ENCODE data around the gene DNAJB4.
"Not testable (repeated sequence)": the region's sequence is repeated elsewhere in the genome, so short reads cannot be mapped to it uniquely, and the experiment has no call there.

Gene DNAJB4

DNA sequence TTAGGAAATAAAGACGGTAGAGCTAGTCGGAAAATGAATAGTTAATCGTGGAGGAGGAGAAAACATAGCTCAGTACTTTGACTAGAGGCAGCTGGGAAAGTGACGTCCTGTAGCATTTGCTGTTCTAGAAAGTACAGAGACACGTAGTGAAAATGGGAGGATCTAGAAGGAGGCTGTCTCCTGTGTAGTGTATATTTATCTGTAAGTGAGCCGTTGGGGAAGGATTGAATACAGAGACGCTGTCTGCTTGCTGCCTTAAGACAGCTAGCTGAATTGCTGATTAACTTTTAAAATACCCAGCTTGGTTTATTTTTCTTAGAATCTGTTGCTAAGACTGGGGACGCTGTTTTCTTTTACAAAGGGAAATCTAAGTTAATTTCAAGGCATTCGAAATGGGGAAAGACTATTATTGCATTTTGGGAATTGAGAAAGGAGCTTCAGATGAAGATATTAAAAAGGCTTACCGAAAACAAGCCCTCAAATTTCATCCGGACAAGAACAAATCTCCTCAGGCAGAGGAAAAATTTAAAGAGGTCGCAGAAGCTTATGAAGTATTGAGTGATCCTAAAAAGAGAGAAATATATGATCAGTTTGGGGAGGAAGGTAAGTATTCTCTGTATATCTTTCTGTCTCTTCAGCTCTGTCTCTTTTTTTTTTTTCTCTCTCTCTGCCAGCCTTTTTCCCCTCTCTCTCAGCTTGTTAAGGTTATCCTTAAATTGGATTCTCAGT, at the start of gene DNAJB4:
Gene DNAJB4 (plus strand): TSS at position 221 of the 729 bp plus-strand sequence. CDS start 172 bp downstream, at position 393.
- no peak for DNase-seq

DNA sequence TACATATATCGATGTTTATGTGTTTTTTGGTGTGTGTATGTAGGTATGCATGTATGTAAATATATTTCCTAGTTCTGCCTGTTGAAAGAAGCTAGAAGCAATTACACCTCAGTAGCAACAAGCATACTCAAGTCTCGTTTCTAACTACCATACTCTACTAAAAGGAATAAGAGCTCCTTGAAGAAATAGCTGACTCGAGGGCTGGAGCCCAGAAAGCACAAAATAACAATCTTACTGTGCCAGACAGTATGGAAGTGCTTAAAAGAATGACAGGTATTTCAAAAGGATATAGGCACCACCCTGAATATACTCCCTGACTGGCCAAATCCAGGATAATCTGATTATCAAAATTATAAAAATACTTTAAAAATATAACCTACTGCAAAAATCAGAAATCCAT, 49.0 kb upstream of the DNAJB4 start:
- DNase-seq = no peak

DNA sequence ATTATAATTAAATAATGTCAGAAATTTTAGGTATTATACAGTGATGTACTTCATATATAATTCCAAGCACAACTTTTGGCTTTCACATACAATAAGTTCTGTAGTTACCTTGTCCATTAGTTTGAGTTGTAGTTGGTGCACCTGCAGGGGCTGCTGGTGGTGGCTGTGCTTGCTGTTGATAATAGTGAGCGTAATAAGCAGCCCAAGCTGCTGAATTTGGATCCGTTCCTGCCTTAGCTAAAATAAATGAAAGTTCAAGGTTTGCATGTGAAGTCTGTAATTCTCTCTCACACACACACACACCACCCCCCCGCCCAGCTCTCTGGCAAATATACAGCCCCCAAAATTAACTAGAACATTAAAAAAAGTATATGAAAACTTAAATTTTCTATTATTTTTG, 48.3 kb upstream of the DNAJB4 start:
- DNase-seq = no peak

DNA sequence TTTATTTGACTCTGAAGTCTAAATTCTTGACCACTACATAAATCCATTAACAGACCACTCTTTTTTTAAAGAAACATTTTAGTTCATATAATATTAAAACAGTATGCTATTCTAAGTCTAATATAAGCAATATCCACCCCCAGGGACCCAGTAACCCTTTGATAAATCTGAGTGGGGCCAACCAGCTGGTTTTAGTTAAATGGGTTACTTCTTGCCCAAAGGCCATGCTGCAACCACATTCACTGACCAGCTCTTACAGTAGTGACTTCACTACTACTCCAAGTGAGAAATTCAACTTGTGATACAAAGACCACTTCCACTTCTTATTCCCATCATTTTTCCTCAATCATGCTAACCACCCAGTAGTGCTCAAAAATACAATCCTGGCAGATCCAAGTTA, 46.3 kb upstream of the DNAJB4 start:
- no peak for DNase-seq

DNA sequence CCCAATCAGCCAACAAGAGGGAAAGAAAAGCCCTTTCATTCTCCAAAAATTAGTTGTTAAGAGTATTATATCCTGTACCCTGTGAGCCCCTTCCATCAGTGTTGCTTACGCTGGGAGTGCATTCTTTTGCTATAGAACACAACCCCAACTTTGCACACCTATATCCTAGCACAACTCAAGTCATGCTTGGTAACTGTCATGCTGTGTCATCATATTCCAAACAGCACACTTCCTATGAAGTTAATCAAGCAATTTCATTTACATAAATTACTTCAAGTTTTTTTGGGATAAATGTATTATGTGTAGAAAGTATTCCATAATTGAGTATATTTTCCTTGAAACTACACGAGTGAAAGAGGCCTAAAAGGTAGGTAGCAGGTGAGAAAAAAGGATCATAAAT, 45.9 kb upstream of the DNAJB4 start:
- DNase-seq = no peak

DNA sequence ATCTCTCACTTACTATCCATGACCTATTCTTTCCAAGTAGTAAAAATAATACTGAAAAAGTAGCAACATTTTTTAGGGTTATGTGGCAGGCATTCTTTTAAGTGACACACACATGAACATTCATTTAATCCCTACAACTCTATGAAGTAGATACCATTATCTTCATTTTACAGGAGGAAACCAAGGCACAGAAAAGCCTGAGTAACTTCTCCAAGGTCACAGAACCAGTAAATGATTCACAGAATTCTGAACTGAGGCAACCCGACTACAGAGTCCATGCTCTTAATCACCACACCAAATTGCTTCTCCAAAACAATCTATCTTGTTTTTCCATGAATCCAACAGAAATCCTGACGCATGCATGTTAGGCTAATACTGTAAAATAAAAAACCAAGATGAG, 43.3 kb upstream of the DNAJB4 start:
- DNase-seq = no peak

DNA sequence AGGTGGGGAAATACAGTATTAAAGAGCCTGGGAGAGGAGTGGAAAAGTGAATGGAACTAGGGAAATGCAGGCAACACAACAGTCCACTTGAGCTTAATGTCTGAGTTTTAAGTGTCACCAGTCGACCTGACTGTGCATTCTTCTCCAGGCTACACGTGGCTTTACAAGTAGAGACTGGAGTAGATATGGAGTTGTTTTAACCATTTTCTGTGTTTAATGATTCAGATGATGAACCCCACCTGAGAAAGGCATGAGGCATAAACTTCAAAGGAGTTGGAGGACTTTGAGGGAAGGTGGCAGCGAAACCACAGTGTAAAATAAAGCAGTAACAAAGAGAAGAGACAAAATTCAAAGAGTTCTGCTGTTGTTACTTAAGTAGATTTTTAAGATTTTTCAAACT, 38.4 kb upstream of the DNAJB4 start:
- no peak for DNase-seq

DNA sequence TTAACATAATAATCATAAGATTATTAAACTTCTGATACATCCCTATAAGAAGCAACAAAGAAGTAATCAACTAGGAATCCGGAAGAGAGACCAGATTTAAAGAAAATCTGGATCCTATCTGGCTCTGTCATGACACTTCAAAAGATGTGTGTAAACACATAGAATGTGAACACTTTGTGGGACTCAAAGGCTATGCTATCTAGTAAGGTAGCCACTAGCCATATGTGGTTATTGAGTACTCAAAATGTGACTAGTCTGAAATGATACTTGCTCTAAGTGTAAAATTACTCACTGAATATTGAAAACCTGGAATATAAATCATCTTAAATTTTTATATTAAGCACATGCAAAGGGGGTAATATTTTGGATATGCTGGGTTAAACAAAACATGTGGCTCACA, 34.5 kb upstream of the DNAJB4 start:
- DNase-seq = no peak

DNA sequence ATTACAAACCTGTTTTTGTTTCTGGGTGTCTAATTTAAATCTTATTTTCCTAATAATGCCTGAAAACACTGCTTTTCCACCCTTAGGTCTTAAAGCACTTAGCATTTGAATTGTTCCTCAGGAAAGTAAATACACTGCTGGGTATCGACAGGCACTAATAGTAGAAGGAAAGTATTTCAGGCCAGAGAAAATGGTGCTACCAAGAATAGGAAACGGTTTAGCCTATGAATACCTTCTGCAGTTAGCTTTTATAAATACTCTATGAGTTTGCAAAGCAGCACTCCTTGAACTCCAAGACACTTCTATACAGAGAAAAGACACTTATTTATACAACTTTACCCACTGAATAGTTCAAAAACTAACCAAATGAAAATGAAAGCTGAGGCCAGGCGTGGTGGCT, 32.7 kb upstream of the DNAJB4 start:
- no peak for DNase-seq

DNA sequence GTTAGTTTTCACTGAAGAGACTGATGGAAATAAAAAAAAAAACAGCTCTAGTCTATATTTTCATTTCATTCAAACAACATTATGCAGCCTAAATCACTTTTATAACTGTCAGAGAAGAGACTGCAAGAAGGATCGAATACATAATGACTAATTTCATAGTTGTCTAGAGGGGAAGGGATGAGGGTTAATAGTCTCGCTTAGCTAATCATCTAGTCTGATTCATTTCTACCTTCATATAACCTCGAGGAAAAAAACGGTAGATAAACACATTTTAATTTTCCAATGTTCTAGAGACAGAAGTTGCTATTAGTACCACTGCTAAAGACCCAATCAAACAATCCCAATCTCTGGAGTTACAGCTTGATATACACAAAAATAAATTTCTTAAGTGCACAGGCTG, 29.4 kb upstream of the DNAJB4 start:
- no peak for DNase-seq

DNA sequence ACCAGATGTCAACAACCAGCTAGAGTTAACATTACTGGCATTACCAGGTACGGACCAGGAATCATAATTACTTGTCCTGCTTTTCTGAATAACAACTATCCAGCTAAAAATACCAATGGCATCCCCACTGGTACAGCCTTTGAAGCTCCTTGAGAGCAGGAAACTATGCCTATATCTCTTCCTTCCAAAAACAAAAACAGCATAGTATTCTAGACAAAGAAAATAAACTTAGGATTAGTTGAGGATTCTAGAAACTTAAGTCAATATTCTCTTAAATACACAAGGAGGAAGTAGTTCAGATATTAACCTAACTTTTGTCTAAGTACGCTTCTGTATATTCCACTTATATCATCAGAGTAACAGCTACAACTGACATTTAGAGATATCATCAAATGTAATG, 28.8 kb upstream of the DNAJB4 start:
- no peak for DNase-seq

DNA sequence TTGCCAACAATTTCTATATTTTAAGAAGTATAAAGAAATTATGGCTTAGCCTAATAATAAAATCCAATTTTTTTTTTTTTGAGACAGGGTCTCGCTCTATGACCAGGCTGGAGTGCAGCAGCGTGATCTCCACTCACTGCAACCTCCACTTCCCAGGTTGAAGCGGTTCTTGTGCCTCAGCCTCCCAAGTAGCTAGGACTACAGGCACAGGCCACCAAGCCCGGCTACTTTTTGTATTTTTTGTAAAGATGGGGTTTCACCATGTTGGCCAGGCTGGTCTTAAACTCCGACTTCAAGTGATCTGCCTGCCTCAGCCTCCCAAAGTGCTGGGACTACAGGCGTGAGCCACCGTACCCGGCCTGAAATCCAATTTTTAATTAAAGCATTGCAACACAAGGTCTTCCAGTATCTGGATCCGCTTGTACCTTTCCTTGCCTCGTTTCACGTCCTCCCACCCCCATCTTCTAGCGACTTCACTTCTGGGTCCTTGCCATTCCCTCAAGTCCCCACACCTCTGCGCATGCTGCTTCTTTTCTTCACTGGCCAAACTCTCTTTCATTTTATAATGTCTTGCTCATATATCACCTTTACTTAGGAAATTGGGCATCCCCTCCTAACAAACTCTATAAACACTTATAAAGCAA, 28.2 kb upstream of the DNAJB4 start:
- DNase-seq = no peak

DNA sequence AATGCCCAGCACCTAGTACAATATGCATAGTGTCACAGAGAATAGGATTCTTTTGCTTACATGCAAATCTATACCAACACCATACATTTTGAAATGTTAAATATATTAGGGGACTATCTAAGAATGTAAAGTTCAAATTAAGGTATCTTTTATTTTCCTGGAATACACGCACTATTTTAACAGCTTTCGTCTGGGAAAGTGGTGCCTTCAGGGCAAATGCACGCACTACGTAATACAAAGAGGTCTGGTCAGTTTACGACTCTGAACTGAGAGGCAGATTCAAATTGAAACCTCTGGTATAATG, 26.8 kb upstream of the DNAJB4 start:
- DNase-seq = no peak

DNA sequence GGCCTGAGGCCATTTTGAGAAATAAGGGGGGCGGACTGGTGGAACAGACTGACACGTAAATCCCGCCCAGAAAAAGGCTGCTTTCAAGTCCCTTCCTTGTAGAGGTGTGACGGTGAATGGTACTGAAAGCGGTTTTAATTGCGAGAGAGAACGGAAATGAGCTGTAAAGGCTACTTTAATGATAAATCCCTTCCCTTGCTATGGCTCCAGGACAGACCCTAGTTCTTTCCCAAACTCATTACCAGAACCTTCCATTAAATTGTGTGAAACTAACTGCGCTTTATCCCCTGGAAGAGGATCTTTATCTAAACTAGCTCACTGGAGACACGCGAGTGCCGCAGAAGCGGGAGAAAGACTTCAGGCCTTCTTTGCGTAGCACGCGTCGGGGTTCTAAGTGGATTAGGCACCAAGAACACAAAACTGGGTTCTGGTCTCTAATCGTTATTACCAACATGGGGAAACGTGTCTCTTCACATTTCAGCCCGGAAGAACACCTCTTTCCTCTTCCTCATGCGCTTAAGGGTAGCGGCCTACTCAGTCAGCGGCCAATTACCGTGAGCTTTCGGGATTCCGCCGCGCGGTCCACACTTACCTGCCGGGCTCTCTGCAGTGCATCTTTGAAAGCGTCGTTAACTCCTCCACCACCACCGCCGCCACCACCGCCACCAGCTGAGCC, 26.3 kb upstream of the DNAJB4 start:
- no peak for DNase-seq

DNA sequence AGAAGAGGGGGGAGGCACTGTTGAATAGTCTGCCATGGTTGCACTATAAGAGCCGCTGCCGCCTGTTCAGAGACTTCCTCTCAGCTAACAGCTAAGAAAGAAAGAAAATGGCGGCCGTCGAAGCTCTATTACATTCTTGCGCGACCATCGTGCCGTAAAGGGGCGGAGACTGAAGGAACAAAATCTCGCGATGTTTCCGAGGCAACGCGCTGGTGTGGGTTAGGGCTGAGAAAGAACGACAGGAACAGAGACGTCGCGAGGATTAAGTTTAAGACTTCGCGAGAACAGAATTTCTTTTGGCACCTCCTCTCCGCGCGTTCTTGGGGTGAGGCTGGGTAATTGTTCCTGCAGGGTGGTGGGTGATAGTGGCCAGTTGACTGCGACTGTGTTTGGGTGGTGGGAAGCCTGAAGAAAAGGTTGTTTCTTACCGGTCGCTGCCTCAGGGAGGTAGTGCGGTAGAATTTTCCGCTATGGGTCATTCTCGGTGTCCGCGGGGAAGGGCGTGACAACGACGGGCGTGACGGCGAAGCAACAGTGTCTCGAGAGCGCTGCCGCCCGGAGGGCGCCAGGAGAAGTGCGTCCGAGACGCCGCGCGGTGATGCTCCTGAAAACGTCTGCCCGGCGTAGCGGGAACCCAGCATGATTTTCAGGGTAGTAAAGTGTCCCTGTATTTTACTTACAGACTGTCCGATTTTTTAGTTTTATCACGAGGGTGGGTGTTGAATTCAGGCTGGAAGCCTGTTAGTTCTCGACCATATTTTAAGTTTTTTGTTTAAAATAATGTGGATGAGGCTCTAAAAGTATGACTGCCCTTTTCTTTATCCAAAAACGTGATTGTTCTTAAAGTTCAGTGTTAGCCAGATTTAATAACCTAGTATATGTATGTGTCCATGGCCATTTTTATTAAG, 25.5 kb upstream of the DNAJB4 start, which contains the start of gene FUBP1:
Gene FUBP1 (minus strand): TSS at position 104 of the 908 bp plus-strand sequence. CDS start 68 bp downstream, at position 36.
- no peak for DNase-seq

DNA sequence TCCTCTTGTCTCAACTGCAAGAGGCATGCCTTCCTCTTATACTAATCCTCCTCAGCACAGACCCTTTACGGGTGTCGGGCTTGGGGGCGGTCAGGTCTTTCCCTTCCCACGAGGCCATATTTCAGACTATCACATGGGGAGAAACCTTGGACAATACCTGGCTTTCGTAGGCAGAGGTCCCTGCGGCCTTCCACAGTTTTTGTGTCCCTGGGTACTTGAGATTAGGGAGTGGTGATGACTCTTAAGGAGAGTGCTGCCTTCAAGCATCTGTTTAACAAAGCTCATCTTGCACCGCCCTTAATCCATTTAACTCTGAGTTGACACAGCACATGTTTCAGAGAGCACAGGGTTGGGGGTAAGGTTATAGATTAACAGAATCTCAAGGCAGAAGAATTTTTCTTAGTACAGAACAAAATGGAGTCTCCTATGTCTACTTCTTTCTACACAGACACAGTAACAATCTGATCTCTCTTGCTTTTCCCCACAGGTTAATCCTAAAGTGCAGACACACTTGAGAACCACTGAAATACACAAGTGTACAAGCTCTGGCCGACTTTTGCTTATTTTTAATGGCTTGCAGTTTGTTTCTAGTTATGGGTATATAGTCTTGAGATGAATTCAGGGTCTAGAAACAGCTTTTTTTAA, 21.3 kb upstream of the DNAJB4 start:
- DNase-seq = not testable (repeated sequence)

DNA sequence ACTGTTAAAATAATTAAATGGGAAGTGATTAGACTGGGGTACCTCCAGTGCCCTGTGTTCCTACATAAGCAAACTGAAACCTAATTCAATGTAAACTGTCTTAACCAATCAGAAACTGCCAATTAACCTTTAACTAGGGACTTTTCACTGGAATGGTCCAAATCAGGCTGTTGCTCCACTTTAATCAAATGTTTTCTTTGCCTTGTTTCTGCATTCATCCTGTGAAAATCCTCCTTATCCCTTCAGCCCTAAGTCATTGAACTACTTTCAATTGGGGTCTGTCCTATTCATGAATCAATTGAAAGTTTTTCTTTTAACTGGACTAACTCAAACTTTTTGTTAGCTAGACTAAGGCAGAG, 20.8 kb upstream of the DNAJB4 start:
- DNase-seq = no peak

DNA sequence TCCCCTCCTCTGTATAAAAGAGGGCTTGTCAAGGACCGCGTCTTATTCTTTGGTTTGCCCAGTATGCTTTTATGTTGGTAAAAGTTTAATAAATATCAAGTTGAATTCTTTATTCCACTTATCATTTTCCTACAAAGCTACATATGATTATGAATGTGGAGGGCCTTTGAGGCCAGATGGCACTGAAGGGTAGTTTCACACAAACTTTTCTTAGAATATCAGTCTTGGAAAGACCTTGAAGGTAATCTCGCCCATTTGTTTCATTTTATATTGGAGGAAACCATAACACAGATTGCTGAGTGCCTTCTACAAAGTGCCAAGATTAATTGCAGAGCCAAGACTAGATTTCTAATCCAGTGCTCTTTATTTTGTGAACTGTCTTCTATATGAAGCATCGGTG, 20.1 kb upstream of the DNAJB4 start:
- no peak for DNase-seq

DNA sequence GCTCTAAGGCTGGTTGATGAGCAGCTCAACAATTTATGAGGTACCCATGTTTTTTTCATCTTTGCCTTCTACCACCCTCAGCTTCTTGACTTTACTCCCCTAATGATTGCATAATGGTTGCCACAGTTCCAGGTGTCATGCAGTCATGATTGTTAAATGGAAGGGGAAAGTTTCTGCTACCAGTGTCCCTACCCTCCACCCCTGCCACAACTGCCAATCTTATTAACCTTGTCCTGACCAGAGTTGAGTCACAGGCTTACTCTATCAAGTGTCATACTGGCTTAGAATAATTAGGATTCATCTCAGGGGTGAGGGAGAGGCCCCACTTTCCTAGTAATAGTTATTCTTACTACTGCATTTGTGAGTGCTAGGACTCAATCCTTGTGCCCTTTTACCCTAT, 17.9 kb upstream of the DNAJB4 start:
- DNase-seq = no peak

DNA sequence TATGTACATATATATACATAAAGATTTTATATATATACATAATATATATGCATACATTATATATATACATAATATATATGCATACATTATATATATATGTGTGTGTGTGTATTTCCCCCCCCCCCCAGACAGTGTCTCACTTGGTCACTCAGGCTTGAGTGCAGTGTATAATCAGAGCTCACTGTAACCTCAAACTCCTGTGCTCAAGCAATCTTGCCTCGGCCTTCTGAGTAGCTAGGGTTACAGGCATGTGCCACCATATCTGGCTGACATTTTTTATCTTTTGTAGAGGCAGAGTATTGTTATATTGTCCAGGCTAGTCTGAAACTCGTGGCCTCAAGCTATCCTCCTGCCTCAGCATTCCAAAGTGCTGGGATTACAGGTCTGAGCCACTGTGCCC, 16.8 kb upstream of the DNAJB4 start:
- no peak for DNase-seq

DNA sequence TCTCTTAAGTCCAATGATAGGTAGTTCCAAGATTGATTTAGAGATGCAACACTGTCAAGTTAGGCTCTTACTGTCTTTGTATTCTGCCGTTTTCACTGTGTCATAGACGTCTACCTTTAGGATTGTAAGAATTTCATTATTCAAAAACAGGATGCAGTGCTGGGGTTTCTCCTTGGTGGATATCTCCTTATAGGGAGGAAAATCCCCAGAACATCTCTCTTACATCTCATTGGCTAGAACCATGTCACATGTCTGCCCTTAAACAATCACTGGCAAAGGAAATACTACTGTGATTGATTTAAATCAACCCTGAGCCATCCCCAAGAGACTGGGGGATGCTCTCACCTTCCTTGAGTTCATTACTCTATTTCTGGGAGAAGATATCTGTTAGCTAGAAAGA, 15.0 kb upstream of the DNAJB4 start:
- DNase-seq = no peak

DNA sequence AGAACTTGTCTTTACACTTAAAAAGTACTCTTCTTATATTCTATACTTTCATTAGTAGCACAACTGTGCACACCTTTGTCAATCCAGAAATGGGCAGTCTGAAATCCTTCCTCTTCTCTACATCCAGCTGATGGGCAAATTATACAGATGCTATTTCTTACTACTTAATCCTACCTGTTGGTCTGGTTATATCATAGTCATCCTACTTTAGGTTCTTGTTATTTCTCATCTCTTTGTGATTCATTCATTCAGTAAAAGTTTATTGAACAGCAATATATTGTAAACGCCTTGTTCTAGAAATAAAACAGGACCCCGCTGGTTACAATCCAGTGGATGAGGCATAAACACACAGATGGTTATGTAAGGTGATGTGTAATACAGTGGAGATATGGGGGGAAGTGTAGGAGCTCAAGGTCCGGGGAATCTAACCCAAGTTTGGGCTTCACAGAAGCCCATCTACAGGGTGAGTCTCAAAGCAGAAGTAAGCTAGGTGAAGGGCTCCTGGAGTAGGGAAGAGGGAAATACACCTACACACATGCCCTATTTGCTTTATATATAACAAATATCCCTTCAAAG, 14.0 kb upstream of the DNAJB4 start:
- DNase-seq = no peak

DNA sequence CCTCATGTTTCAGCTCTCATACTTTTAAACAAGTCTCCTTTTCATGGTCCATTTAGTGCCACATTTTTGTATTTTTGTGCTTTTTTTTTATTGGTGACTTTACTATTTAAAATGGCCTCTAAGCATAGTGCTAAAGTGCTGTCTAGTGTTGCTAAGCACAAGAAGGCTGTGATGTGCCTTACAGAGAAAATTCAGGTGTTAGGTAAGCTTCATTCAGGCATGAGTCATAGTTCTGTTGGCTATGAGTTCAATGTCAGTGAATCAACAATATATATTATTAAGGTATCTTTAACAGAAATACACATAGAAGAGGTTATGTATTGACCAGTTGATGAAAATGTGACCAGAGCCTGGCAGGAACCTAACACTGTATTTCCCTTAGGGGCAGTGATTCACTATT, 13.1 kb upstream of the DNAJB4 start:
- no peak for DNase-seq

All from cortex of kidney (tissue), 1 donor.